GM23338 (cell line): ENCODE measurements around the gene NFKBIB. TPM values are rescaled to one million over a fixed set of nuclear protein-coding genes. Genes with fewer than 3 reads are reported as not detected.

ENCODE experiments used
- CREB1 ChIP-seq: fragments of 250-450 bp; sonication (Bioruptor Pico); IDR thresholded peaks from 2 replicates; pipeline ENCODE4 v1.5.0; 2020; ENCODE audit warnings: low read depth, mild to moderate bottlenecking, moderate library complexity
- EZH2phosphoT487 ChIP-seq: fragments of 200-600 bp; sonication (generic); IDR thresholded peaks from one replicate; pipeline ENCODE4 v1.8.1; 2018; ENCODE audit warnings: antibody characterized with exemption; ENCODE audit not compliant: unreplicated experiment
- JUNB ChIP-seq: IDR thresholded peaks from one replicate; pipeline ENCODE4 v1.6.1; 2016; ENCODE audit warnings: antibody characterized with exemption; ENCODE audit not compliant: unreplicated experiment
- REST ChIP-seq: IDR thresholded peaks from one replicate; pipeline ENCODE4 v1.6.1; 2018; ENCODE audit warnings: antibody characterized with exemption; ENCODE audit not compliant: unreplicated experiment
- STAT1 ChIP-seq: IDR thresholded peaks from one replicate; pipeline ENCODE4 v1.6.1; 2016; ENCODE audit warnings: antibody characterized with exemption; ENCODE audit not compliant: unreplicated experiment
- ZNF331 ChIP-seq: fragments of 250-450 bp; sonication (Bioruptor Pico); IDR thresholded peaks from 2 replicates; pipeline ENCODE4 v1.5.0; 2020; ENCODE audit warnings: low read depth, mild to moderate bottlenecking, moderate library complexity
- ZNF462 ChIP-seq: fragments of 250-450 bp; sonication (Bioruptor Pico); IDR thresholded peaks from 2 replicates; pipeline ENCODE4 v1.5.0; 2020; ENCODE audit warnings: mild to moderate bottlenecking, moderate library complexity
- polyA plus RNA-seq: library from polyadenylated mRNA; unstranded; fragments of >200 nt; fragmentation: Nextera tagmentation; extraction: Ambion mirVana; gene quantifications from 2 replicates; pipeline ENCODE4 v1.2.1, GENCODE V29; 2016
- total RNA-seq: library from RNA; depleted of rRNA; stranded (reverse); fragments of >200 nt; shearing (Covaris generic); gene quantifications from 2 replicates; pipeline ENCODE4 v1.2.3, GENCODE V29; 2014

NFKBIB gene
- total and polyA plus RNA-seq, 2 experiments from 2014 or later = 39.5 to 39.6 TPM

DNA sequence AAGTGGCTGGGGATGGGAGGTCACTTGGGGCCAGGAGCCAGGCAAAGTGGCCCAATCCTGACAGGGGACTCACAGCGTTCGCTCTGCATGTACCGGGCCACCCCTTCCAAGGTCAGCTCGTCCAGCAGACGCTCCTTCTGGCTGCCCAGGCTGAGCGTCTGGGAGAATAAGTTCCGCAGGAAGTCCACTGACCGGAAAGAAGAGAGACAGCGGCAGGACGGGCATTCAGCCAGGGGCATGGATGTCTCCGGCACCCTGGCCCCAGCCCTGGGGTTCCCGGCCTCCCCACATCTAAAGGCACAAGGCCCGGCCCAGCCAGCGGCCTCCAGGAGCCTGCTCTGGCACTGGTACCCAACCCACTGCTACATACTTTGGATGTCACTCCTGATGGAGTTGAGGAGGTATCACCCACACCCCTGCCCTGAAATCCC lies 6.4 kb upstream of the NFKBIB start (continued):
- TF ChIP-seq ZNF462 = no peak
- no peak for TF ChIP-seq ZNF331 (CRISPR knock-in tag)
- TF ChIP-seq CREB1 = no peak
- TF ChIP-seq REST = no peak
- no peak for TF ChIP-seq JUNB
- no peak for TF ChIP-seq STAT1
- no peak for TF ChIP-seq EZH2phosphoT487
